ENCODE measurements around the gene TIE1. TPM values are rescaled to one million over a fixed set of nuclear protein-coding genes. Genes with fewer than 3 reads are reported as not detected.

The TIE1 gene
- polyA plus RNA-seq, 3 donors = 0.16 TPM; not detected in 2

DNA sequence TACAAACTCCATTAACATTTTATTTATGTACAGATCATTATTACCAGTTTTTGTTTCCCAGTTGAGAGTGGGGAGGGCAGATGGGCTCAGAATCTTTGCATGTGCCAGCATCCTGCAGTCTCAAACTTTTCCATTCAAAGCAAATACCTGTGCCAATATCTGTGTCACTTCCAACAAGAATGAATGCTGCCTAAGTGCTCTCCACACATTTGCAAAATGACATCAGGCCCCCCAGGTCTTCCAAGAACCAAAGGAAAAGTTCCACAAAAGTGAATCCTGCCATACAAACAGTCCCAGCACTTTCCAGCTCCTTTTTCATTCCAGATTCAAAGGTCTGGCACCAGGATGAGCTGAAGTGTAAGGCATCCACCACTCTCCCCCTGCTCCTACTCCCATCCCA lies 1.7 kb upstream of the TIE1 start:
- H3K27ac Mint-ChIP-seq = no peak overlapping the region
- H3K9ac ChIP-seq (ENCODE audit: insufficient read depth, low read length, poor library complexity, severe bottlenecking) = no peak overlapping the region

DNA sequence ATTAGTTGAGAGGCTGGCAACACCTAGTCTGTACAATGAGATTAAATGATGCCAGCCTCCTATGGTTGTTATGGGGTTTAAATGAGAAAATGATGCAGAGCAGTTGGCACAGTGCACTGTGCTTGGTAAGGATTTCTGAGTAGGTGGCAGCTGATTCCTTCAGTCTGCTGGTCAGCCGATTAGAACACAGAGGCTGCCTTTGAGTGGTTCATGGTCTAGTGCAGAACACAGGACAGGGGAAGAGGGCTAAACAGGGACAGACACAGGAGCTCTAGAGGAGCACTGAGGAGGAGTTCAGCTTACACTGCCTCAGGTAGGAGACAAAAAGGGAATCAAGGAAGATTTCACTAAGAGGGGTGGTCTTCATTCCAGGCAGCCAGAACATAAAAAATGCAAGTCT lies 1.4 kb downstream of the TIE1 start:
- intact Hi-C loops (cut with micrococcal nuclease) = no loop called here
- peaks cover 8% of the 10 kb centered on the region for H3K4me1 Mint-ChIP-seq
- Histone ChIP-seq H2AFZ (ENCODE audit: insufficient read depth, low read depth, low read length, poor library complexity, severe bottlenecking) (no peak overlapping the region), H3K4me3 (replicated peaks in 1 of 3; ENCODE audit: low read depth in 2 of 3, low read length in 3 of 3) (no peak overlapping the region), H3K9ac (ENCODE audit: insufficient read depth, low read length, poor library complexity, severe bottlenecking) (no peak overlapping the region), H3K4me2 (replicated peaks; ENCODE audit: extremely low read depth, low read length, poor library complexity, severe bottlenecking) (no peak overlapping the region), H3K79me2 (ENCODE audit: insufficient read depth, low read length) (no peaks in the 10 kb centered on the region), H3K4me1 (ENCODE audit: control insufficient read depth in 1 of 2, insufficient read depth in 2 of 2, low read length in 2 of 2) (peaks cover 0 to 5% of the 10 kb centered on the region in 2 donors), H3K9me3 (replicated peaks in 1 of 2; ENCODE audit: control insufficient read depth in 1 of 2, insufficient read depth in 1 of 2, low read length in 2 of 2) (no peaks in the 10 kb centered on the region), H4K20me1 (ENCODE audit: insufficient read depth, low read length) (no peaks in the 10 kb centered on the region), H3K27me3 (ENCODE audit: control insufficient read depth in 2 of 2, insufficient read depth in 2 of 2, low read length in 2 of 2) (no peaks in the 10 kb centered on the region), H3K27ac (ENCODE audit: low read depth in 1 of 2, low read length in 2 of 2) (no peak overlapping the region), H3K36me3 (replicated peaks in 1 of 2; ENCODE audit: control insufficient read depth in 1 of 2, insufficient read depth in 2 of 2, low read length in 2 of 2) (no peaks in the 10 kb centered on the region)
- no peak overlapping the region for H3K4me3 Mint-ChIP-seq
- no peak for DNase-seq
- no peaks in the 10 kb centered on the region for H3K36me3 Mint-ChIP-seq
- no peak for TF ChIP-seq CTCF (IDR thresholded peaks at IDR 0.05)
- no peak overlapping the region for H3K27ac Mint-ChIP-seq
- 88% methylated on average over 1 of the region's 1 CpG for WGBS (ENCODE audit: insufficient coverage)
- peaks cover 0 to 4% (median 2%) of the 10 kb centered on the region in 3 donors for H3K27me3 Mint-ChIP-seq (ENCODE audit: low read depth in 3 of 3)
- peaks cover 0 to 2% (median 0%) of the 10 kb centered on the region in 7 donors for H3K9me3 Mint-ChIP-seq

More for the DNA sequence above, 1.7 kb upstream of the TIE1 start:
- no peak overlapping the region for H3K4me2 ChIP-seq (replicated peaks; ENCODE audit: extremely low read depth, low read length, poor library complexity, severe bottlenecking)
- Mint-ChIP-seq H3K27me3 (ENCODE audit: low read depth in 3 of 3) (peaks cover 2% of the 10 kb centered on the region in 3 donors), H3K36me3 (no peaks in the 10 kb centered on the region), H3K9me3 (no peaks in the 10 kb centered on the region), H3K4me1 (peaks cover 5% of the 10 kb centered on the region), H3K4me3 (no peak overlapping the region)
- no peaks in the 10 kb centered on the region for H3K27me3 ChIP-seq (ENCODE audit: control insufficient read depth in 2 of 2, insufficient read depth in 2 of 2, low read length in 2 of 2)
- no peak for DNase-seq
- peaks cover 0 to 5% of the 10 kb centered on the region in 2 donors for H3K4me1 ChIP-seq (ENCODE audit: control insufficient read depth in 1 of 2, insufficient read depth in 2 of 2, low read length in 2 of 2)
- intact Hi-C loops (cut with micrococcal nuclease) = no loop called here
- no peaks in the 10 kb centered on the region for H3K79me2 ChIP-seq (ENCODE audit: insufficient read depth, low read length)
- H3K27ac ChIP-seq (ENCODE audit: low read depth in 1 of 2, low read length in 2 of 2) = no peak overlapping the region
- TF ChIP-seq CTCF (IDR thresholded peaks at IDR 0.05) = no peak
- no peaks in the 10 kb centered on the region for H4K20me1 ChIP-seq (ENCODE audit: insufficient read depth, low read length)
- H3K9me3 ChIP-seq (replicated peaks in 1 of 2; ENCODE audit: control insufficient read depth in 1 of 2, insufficient read depth in 1 of 2, low read length in 2 of 2) = no peaks in the 10 kb centered on the region
- no peaks in the 10 kb centered on the region for H3K36me3 ChIP-seq (replicated peaks in 1 of 2; ENCODE audit: control insufficient read depth in 1 of 2, insufficient read depth in 2 of 2, low read length in 2 of 2)
- no peak overlapping the region for H3K4me3 ChIP-seq (replicated peaks in 1 of 3; ENCODE audit: low read depth in 2 of 3, low read length in 3 of 3)
- H2AFZ ChIP-seq (ENCODE audit: insufficient read depth, low read depth, low read length, poor library complexity, severe bottlenecking) = no peak overlapping the region

Data from CD14-positive monocyte (primary cell).